Skin epidermis (tissue), 12 donors: ENCODE measurements around the gene ZNF195.
"Not testable (repeated sequence)": the region's sequence is repeated elsewhere in the genome, so short reads cannot be mapped to it uniquely, and the experiment has no call there.

Experiments used
- H3K27ac ChIP-seq, 21 experiments: fragments of 200-600 bp; sonication (generic) in 11 of 21; one replicate each; pipeline ENCODE4 v1.5.0; 2020; ENCODE audit warnings: mild to moderate bottlenecking in 3 of 21, inconsistent platforms in 2 of 21, moderate library complexity in 2 of 21
- H3K4me3 ChIP-seq, 7 experiments: fragments of 200-600 bp; sonication (generic) in 2 of 7; one replicate each; pipeline ENCODE4 v1.5.0; 2020; ENCODE audit warnings: inconsistent platforms in 2 of 7, mild to moderate bottlenecking in 2 of 7, moderate library complexity in 1 of 7

ZNF195 gene

GRCh38 chr11:3378426-3379423 lies at the start of gene ZNF195:
Gene ZNF195, minus strand, starts transcription at chr11:3379146. Its CDS starts 106 bp downstream, at chr11:3379040.
- H3K4me3 ChIP-seq, result peak within 1 kb of the TSS; percentile 67 to 96 (median 89)
- H3K27ac ChIP-seq, result peak within 1 kb of the TSS; percentile 78 to 96 (median 89)

- H3K27ac ChIP-seq, H3K4me3 ChIP-seq: not testable (repeated sequence)
Measured at GRCh38 chr11:3428076-3428475, 49.1 kb upstream of the ZNF195 start.

- not testable (repeated sequence) for H3K27ac ChIP-seq, H3K4me3 ChIP-seq
Measured at GRCh38 chr11:3426541-3426940, 47.6 kb upstream of the ZNF195 start.

GRCh38 chr11:3423928-3424327 lies 45.0 kb upstream of the ZNF195 start:
- Histone ChIP-seq H3K4me3 (peak overlapping the region in 3 of 7 experiments; percentile 49 to 63 (median 52)), H3K27ac (peak overlapping the region in 2 of 21 experiments; percentile 52 to 88)

GRCh38 chr11:3423138-3423731 lies 44.3 kb upstream of the ZNF195 start:
- Histone ChIP-seq H3K27ac (peak overlapping the region in 14 of 21 experiments; percentile 48 to 88 (median 68)), H3K4me3 (peak overlapping the region; percentile 42 to 68 (median 60))

GRCh38 chr11:3422380-3423137 lies 43.6 kb upstream of the ZNF195 start:
- peak overlapping the region; percentile 42 to 68 (median 60) for H3K4me3 ChIP-seq
- H3K27ac ChIP-seq, result peak overlapping the region in 18 of 21 experiments; percentile 10 to 88 (median 76)

- Histone ChIP-seq H3K27ac (peak overlapping the region in 18 of 21 experiments; percentile 10 to 88 (median 64)), H3K4me3 (peak overlapping the region; percentile 42 to 68 (median 60))
Measured at GRCh38 chr11:3421608-3422379, 42.8 kb upstream of the ZNF195 start.

GRCh38 chr11:3420281-3421042 lies 41.5 kb upstream of the ZNF195 start:
- H3K4me3 ChIP-seq, H3K27ac ChIP-seq: not testable (repeated sequence)

GRCh38 chr11:3419496-3419895 lies 40.5 kb upstream of the ZNF195 start:
- not testable (repeated sequence) for H3K27ac ChIP-seq, H3K4me3 ChIP-seq

GRCh38 chr11:3417047-3417446 lies 38.1 kb upstream of the ZNF195 start:
- H3K4me3 ChIP-seq, H3K27ac ChIP-seq: not testable (repeated sequence)

GRCh38 chr11:3415301-3415700 lies 36.4 kb upstream of the ZNF195 start:
- H3K27ac ChIP-seq, H3K4me3 ChIP-seq: not testable (repeated sequence)

- H3K27ac ChIP-seq, H3K4me3 ChIP-seq: not testable (repeated sequence)
Measured at GRCh38 chr11:3413666-3414065, 34.7 kb upstream of the ZNF195 start.

GRCh38 chr11:3412837-3413236 lies 33.9 kb upstream of the ZNF195 start:
- no peak overlapping the region for H3K4me3 ChIP-seq
- no peak overlapping the region for H3K27ac ChIP-seq

- not testable (repeated sequence) for H3K27ac ChIP-seq, H3K4me3 ChIP-seq
Measured at GRCh38 chr11:3408722-3409121, 29.8 kb upstream of the ZNF195 start.

- not testable (repeated sequence) for H3K27ac ChIP-seq, H3K4me3 ChIP-seq
Measured at GRCh38 chr11:3408058-3408605, 29.2 kb upstream of the ZNF195 start.

GRCh38 chr11:3406937-3407336 lies 28.0 kb upstream of the ZNF195 start:
- H3K4me3 ChIP-seq, H3K27ac ChIP-seq: not testable (repeated sequence)

GRCh38 chr11:3406223-3406875 lies 27.4 kb upstream of the ZNF195 start:
- not testable (repeated sequence) for H3K27ac ChIP-seq, H3K4me3 ChIP-seq
